Ovary (tissue), 9 donors: Measurements from ENCODE around the gene CD300H. TPM values are rescaled to one million over a fixed set of nuclear protein-coding genes. Genes with fewer than 3 reads are reported as not detected.

ENCODE experiments used
- DNase-seq, 5 donors: peaks; one replicate each; pipeline ENCODE4 v3.0.0-alpha.2; 2019 to 2020
- H3K27ac ChIP-seq, 2 donors: fragments of 200-600 bp; one replicate each; pipeline versions ENCODE4 v1.5.1 to v1.8.0; 2019 to 2022
- H3K27me3 ChIP-seq: fragments of 200-600 bp; one replicate; pipeline ENCODE4 v1.8.0; 2022
- H3K36me3 ChIP-seq: fragments of 200-600 bp; sonication (generic); one replicate; pipeline ENCODE4 v1.5.1; 2019
- H3K4me1 ChIP-seq: one replicate; pipeline ENCODE4 v1.8.1; 2013; ENCODE audit warnings: mild to moderate bottlenecking, moderate library complexity; ENCODE audit not compliant: insufficient read depth
- H3K4me3 ChIP-seq: fragments of 200-600 bp; sonication (generic); one replicate; pipeline ENCODE4 v1.5.1; 2017
- H3K9me3 ChIP-seq, 2 donors: fragments of 200-600 bp in 1 of 2; sonication (generic) in 1 of 2; one replicate each; pipeline versions ENCODE4 v1.5.1 to v1.8.1; 2013 to 2019; ENCODE audit warnings: mild to moderate bottlenecking in 1 of 2, moderate library complexity in 1 of 2
- CTCF ChIP-seq, 3 donors: fragments of 450-650 bp in 2 of 3; fragments of 200-600 bp in 1 of 3; IDR thresholded peaks; one replicate each; pipeline versions ENCODE4 v1.5.1 to v1.8.0; 2016 to 2022; ENCODE audit warnings: antibody characterized with exemption in 3 of 3, mild to moderate bottlenecking in 1 of 3
- EP300 ChIP-seq: sonication (generic); formaldehyde crosslinking; IDR thresholded peaks from one replicate; pipeline ENCODE4 v1.6.1; 2017; ENCODE audit warnings: antibody characterized with exemption
- POLR2A ChIP-seq: fragments of 450-650 bp; IDR thresholded peaks from one replicate; pipeline ENCODE4 v1.6.1; 2017; ENCODE audit warnings: antibody characterized with exemption, mild to moderate bottlenecking, moderate library complexity
- WGBS, 3 donors: extraction: QIAGEN DNeasy Blood & Tissue Kit in 1 of 3; methylation state at CpG; one replicate each; pipeline versions ENCODE4 v1.1.5 to v1.1.7; 2013 to 2017; 5-methylcytosine and 5-hydroxymethylcytosine counted together
- intact Hi-C, 4 donors: fragments of 100-400 bp; cut with DNase I; formaldehyde crosslinking; loops; one replicate each; pipeline versions ENCODE4 v1.11.0 to v1.15.1; 2022 to 2023
- polyA plus RNA-seq, 2 donors: library from polyadenylated mRNA; stranded (reverse); fragments of 200-250 nt in 1 of 2; fragments of 350-450 nt in 1 of 2; fragmentation: Illumina TruSeq in 1 of 2; extraction: RNeasy Lipid Tissue Mini Kit (QIAGEN cat#74804) in 1 of 2; gene quantifications; one replicate each; pipeline ENCODE4 v1.2.3, GENCODE V29; 2013 to 2014
- total RNA-seq, 7 donors: library from RNA; depleted of rRNA in 2 of 7; stranded (reverse); fragments of >200 nt in 2 of 7; fragmentation: NEBNext Ultra II Directional in 3 of 7; extraction: Animal tissue kit (Norgen Biotek cat#: 25700) in 3 of 7; gene quantifications; one replicate each; pipeline versions ENCODE4 v1.1.0 to v1.2.4, GENCODE V29; 2016 to 2023
- donor health status: DM: no; HTN: no; CAD: no; lungs with moderate emphysema.
- donor health status: DM: no; HTN: no; CAD: no.
- donor health status: Bipolar disorder and iron deficiency.
- donor health status: DM: yes; HTN: yes; CAD: no.
- donor health status: DM: no; HTN: no; CAD: no.
- donor health status: DM: yes; HTN: yes; CAD: no.

The CD300H gene
- total and polyA plus RNA-seq, 9 donors: not detected

GRCh38 chr17:74608511-74608910 is 41.2 kb upstream of the CD300H start:
- 87 to 98% (median 91%) methylated on average over 3 of the region's 3 CpGs for WGBS, 3 donors
- intact Hi-C loops: no loop called here

GRCh38 chr17:74607221-74607620 is 39.9 kb upstream of the CD300H start:
- WGBS, 3 donors: 74 to 78% (median 74%) methylated on average over 1 of the region's 1 CpG
- intact Hi-C loops: no loop called here
- Histone ChIP-seq H3K4me1 (no peaks in the 10 kb centered on the region), H3K27ac (no peak overlapping the region), H3K9me3 (no peaks in the 10 kb centered on the region), H3K27me3 (no peaks in the 10 kb centered on the region), H3K36me3 (no peaks in the 10 kb centered on the region), H3K4me3 (no peak overlapping the region)
- no peak for DNase-seq
- no peak for TF ChIP-seq EP300
- no peak for TF ChIP-seq CTCF (IDR thresholded peaks at IDR 0.05)
- TF ChIP-seq POLR2A: no peak

More at GRCh38 chr17:74608511-74608910, 41.2 kb upstream of the CD300H start:
- no peak for DNase-seq
- H3K4me1 ChIP-seq: no peaks in the 10 kb centered on the region
- H3K27me3 ChIP-seq: no peaks in the 10 kb centered on the region
- no peak overlapping the region for H3K4me3 ChIP-seq
- H3K36me3 ChIP-seq: no peaks in the 10 kb centered on the region
- no peak overlapping the region for H3K27ac ChIP-seq
- H3K9me3 ChIP-seq: no peaks in the 10 kb centered on the region
- no peak for TF ChIP-seq POLR2A

GRCh38 chr17:74606050-74606449 is 38.7 kb upstream of the CD300H start:
- no peak overlapping the region for H3K4me3 ChIP-seq
- no peak for DNase-seq
- no peaks in the 10 kb centered on the region for H3K27me3 ChIP-seq
- no peaks in the 10 kb centered on the region for H3K9me3 ChIP-seq
- no peak for TF ChIP-seq CTCF (IDR thresholded peaks at IDR 0.05)
- no peak for TF ChIP-seq POLR2A
- TF ChIP-seq EP300: no peak
- H3K27ac ChIP-seq: no peak overlapping the region
- WGBS, 3 donors: 79 to 93% (median 89%) methylated on average over 5 to 8 of the region's 8 CpGs
- no peaks in the 10 kb centered on the region for H3K36me3 ChIP-seq
- intact Hi-C loops: no loop called here
- H3K4me1 ChIP-seq: no peaks in the 10 kb centered on the region

- intact Hi-C loops: no loop called here
- H3K27me3 ChIP-seq: no peaks in the 10 kb centered on the region
- H3K9me3 ChIP-seq: no peaks in the 10 kb centered on the region
- TF ChIP-seq POLR2A: no peak
- no peak for TF ChIP-seq CTCF (IDR thresholded peaks at IDR 0.05)
- no peak for TF ChIP-seq EP300
- 37 to 64% (median 48%) methylated on average over 10 of the region's 10 CpGs for WGBS, 3 donors
- no peak overlapping the region for H3K27ac ChIP-seq
- DNase-seq: peak in 1 of 5 donors; percentile 62
- no peaks in the 10 kb centered on the region for H3K36me3 ChIP-seq
- H3K4me1 ChIP-seq: no peaks in the 10 kb centered on the region
- no peak overlapping the region for H3K4me3 ChIP-seq
Measured at GRCh38 chr17:74605361-74605760, 38.1 kb upstream of the CD300H start.

GRCh38 chr17:74604761-74605160 is 37.5 kb upstream of the CD300H start:
- WGBS, 3 donors: 64 to 76% (median 74%) methylated on average over 10 of the region's 10 CpGs
- Histone ChIP-seq H3K4me1 (no peaks in the 10 kb centered on the region), H3K27ac (no peak overlapping the region), H3K36me3 (no peaks in the 10 kb centered on the region), H3K9me3 (no peaks in the 10 kb centered on the region), H3K27me3 (no peaks in the 10 kb centered on the region), H3K4me3 (no peak overlapping the region)
- DNase-seq: no peak
- intact Hi-C loops: no loop called here
- no peak for TF ChIP-seq POLR2A
- TF ChIP-seq CTCF (IDR thresholded peaks at IDR 0.05): no peak
- no peak for TF ChIP-seq EP300
